ENCODE measurements around the gene CERS1.

The CERS1 gene

DNA sequence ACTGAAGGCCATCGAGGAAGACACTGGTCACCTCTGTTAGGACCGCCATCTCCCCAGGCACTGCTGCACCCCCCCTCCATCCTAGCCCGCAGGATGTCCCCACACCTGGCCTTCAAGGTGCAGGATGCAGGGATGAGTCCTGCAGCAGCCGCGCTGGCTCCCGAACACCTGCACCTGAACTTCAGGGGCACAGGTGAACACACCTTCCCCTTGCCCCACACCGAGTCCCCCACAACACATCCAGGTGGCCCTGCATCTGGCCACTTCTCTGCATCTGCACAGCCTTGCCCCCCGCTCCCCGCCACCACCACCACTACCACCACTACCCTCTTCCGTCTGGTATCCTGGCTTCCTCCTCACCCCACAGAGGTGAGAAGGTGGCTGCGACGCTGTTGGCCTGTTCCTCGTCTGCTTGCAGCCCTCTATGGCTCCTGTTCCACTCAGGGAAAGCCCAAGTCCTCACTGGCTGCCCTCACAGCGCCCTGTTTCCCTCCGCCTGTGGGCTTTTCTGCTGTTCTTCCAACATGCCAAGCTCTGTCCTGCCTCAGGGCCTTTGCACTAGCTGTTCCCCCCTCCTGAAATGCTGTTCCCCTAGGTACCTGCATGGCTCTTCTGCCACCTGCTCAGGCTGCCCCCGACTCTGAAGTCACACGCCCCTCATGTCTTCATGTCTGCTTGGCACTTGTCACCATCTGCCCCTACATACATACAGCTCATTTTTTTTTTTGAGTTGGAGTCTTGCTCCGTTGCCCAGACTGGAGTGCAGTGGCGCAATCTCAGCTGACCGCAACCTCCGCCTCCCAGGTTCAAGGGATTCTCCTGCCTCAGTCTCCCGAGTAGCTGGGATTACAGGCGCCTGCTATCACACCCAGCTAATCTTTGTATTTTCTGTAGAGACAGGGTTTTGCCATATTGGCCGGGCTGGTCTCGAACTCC is 1.4 kb upstream of the CERS1 start:
- DNase-seq = no peak

DNA sequence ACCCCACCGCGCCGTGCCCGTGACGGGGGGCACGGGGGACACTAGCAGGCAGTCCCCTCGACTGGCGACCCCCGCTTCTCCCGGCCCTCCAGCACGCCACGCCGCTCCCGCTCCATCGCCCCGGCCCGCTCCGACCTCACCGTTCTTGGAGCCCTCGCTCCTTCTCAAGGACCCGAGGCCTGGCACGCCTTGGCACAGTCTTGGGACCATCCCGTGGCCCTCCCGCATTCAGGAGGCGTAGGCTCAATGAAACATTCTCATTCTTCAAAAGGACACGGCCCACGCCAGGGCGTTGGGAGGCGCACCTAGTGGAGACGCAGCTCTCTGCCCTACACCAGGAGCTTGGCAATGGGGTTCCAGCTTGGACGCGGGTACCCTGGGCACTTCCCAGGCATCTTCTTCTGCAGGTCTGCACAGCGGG is 473 bp upstream of the CERS1 start:
- DNase-seq = no peak

DNA sequence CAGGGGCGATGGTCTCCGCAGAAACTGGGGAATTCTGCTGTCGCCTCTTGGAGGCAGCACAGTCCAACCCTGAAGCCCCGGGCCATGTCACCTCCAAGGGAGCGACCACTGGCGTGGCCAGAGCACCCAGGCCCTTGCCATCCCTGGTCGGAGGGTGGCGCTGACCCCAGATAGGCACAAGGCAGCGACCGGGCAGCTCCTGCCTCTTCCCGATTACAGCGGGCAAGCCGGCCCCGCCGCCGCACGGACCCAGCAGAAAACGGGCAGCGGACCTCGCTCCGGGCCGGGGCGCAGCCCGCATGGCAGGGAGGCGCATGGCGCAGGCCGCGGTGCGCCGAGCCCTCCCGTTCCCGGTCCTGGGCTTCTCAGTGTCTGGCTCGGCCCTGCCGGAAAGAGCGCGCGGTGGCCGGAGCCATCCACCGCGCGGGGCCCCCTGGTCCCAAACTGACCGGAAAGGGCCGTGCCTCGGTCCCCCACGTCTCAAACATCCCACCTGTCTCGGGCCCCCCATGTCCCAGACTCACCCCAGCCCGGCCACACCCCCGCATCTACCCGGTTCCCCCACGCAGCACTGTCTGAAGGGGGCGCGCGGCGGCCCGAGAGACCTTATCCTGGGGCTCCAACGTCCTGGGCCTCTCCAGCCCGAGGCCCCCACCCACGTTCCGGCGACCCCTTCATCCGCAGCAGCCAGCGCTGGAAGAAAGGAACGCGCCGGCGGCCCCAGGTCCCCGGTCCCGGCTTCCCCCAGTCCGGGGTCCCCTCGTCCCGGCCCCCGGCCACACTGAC is 727 bp downstream of the CERS1 start:
- DNase-seq = no peak

DNA sequence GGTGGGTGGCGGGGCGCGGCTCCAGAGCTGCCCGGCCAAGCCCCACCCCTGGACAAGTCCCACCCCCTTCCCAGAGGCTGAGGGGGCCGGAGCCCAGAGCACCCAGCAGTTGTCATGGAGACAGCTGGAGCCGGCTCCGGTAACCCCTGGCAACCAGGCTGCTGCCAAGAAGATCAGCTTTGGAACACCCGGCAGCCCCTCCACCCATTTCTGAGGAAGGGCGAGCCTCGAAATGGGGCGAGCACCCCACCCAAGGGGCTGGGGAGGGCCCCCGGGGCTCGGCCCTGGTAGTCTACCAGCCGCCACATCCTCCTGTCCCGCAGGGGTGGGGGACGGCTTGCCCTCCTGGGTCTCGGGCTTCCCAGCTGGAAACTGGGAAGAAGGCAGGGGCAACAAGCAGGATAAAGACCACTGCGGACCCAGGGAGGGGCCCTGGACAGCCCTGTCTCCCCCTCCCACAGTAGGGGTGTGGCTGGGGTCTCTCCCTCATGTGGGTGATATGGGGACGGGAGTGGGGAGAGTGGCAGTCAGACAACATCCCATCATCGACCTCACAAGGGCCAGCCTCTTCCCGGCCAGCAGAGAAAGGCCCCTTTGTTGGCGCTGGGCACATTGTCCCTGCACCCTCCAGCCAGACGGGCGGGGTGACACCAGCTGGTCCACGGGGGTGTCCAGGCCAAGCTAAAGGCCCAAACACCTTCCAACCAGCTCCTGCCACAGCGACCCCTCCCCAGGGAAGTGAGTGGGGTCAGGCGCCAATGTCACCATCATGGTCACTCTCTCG is 1.5 kb downstream of the CERS1 start:
- DNase-seq = no peak

DNA sequence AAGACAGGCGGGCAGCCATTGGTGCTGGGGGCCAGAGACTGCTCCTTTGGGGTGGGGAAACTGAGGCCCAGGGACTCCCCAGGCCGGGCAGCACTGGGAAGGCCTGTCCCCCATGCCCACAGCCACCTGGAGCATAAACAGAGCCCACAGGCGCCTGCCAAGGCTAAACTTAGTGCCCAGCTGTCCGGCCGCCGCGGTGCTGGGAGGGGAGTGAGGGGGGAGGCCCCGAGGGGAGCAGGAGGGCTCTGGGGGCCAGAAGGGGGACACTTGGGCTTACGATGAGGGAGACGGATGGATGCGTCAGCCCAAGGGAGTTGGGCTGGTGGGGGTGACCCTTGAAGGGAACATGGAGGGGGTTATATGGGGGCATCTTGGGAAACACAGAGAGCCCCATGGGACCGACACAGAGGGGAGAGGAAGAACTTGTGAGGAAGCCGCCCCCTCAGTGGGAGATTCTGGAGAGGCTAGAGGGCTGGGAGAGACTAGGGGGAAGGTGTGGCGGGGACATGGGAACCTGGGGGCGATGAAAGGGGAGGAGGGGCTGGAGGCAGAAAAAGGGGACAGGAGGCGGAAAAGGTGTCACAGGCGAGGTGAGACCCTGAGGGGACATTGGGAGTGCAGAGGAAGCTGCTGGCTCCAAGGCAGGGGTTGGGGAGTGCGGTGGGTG is 2.2 kb downstream of the CERS1 start:
- DNase-seq = no peak

DNA sequence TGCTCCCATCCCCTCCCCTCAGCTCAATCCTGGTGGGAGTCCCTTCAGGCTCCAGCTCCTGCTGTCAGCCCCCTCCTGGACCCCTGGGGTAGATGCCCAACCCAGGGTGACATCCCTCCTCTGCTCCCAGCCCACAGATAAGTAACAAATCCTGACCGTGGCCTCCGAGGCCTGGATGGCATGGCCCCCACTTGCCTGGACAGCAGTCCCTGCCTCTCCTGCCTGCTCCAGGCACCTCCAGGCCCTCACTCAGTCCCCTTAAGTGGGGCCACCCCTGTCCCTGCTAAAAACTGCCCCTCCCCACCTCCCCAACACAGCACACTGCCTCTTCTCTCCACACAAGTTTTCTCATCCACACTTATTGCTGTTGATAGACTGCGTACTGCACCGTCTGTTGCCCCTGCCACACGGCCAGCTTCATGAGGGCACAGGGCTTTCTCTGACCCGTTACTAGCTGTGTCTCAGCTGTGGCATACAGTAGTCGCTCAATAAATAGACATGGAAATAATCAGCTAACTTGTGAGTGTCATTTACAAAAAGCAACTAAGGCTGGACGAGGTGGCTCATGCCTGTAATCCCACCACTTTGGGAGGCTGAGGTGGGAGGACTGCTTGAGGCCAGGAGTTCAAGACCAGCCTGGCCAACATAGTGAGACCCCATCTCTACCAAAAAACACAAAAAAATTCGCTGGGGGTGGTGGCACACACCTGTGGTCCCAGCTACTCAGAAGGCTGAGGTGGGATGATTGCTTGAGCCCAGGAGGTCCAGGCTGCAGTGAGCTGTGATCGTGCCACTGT is 5.8 kb downstream of the CERS1 start:
- no peak for DNase-seq

DNA sequence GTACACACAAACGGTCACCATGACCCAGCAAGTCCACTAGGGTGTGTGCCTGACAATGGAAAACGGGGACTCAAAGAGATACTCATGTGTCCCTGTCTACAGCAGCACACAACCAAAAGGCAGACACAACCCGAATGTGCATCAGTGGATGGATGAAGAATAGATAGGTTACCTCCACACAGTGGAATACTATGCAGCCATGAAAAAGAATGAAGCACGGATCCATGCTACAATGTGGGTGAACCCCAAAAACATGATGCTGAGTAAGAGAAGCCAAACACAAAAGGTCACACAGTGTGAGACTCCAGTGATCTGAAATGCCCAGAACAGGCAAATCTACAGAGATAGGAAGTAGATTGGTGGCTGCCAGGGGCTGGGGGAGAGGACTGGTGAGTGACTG is 9.0 kb downstream of the CERS1 start:
- no peak for DNase-seq

DNA sequence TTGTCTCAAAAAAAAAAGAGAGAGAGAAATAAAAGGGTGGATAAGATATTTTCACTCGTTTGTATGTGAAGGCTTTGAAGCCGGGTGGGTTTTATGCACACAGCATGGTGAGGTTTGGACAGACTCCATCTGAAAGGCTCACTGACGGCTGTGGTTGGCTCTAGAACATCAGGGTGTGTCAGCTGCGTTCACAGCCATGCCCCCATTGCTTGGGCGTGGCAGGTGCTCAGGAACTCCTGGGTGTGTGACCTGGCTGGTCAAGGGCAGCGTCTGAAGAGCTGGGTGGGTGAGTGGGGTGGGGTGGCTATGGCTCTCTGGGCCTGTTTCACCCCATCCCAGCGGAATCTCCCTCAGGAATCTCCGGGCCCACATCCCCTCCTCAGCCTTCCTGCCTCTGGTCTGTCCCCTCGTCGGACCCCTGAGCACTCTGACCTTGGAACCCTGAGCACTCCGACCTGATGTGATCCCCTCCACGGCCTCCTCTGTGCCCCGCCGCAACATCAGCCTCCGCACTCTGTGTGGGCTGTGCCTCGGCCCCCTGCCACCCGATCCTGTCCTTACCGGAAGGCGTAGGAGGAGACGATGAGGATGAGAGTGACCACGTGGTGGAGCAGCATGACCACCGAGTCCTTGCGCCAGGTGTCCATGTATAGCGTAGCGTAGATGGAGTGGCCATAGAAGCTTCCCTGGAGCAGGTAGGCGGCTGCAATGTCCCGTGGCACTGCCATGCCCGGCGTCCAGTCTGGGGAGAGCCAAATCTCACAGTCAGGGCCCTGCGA is 12.2 kb downstream of the CERS1 start:
- no peak for DNase-seq

DNA sequence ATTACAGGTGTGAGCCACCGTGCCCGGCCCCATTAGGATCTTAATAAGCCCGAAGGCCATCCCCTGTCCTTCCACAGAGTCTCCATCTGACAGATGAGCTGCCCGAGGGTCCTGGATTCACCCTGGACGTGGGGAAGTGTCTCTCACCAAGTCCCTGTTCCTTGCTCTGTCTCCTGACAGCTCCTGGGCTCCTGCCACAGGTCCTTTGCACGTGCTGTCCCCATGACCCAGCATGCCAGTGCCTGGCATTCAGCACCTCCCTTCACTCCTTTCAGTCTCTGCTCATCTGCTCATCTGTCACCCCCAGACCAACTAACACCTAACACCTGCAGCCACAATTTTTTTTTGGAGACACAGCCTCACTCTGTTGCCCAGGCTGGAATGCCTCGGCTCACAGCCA is 14.5 kb downstream of the CERS1 start:
- no peak for DNase-seq

DNA sequence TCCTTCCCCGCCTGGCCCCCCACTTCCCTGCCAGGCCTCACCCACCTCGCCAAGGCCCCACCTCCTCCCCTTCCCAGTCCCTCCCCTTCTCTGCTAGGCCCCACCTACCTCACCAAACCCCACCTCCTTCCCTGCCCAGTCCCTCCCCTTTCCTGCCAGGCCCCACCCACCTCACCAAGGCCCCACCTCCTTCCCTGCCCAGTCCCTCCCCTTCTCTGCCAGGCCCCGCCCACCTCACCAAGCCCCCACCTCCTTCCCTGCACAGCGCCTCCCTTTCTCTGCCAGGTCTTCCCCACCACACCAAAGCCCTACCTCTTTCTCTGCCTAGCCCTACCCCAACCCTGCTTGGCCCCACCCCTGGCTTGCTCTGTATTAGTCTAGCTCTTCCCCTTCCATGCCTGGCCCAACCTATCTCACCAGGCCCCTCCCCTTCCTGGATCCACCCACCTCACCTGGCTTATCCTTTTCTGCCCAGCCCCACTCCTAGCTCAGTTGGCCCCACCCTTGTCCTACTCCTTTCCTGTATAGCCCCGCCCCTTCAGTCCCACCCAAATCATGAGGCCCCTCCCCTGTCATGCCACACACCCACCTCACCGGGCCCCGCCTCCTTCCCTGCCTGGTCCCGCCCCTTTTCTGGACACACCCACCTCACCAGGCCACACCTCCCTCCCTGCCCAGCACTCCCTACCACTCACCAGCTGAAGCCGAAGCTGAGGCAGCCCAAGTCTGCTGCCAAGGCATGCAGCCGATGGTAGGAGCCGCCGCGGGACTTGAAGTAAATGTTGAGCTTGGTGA is 16.2 kb downstream of the CERS1 start:
- DNase-seq = peak; percentile 37

DNA sequence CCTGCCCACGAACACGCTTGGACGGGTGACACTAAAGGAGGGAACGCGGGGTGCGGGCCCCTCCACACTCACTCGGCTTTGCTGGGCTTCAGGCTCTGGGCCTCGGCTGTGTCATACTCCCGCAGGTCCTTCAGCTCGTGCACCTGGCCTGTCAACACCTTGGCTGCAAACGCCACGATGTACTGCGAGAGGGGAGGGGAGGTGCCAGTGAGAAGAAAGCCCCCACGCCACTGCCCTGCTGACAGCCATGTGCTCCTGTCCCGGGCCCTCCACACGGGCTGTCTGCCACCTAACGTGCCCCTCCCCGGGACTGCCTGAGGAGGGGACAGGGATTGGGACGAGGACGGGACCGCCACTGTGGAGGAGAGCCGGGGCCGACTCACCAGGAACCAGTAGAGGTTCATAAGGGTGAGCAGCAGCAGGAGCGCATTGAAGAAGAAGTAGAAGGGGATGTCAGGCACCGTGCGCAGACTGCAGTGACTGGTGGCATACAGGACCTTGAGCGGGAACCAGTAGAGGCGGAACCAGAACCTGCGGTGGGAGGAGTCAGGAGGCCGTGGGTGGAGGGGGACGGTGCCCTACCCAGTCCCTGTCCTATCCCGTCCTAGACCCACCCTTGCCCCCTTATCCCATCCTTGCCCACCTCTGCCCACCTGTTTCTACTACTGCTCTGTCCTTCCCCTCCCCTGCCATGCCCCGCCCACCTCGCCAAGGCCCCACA is 16.9 kb downstream of the CERS1 start:
- no peak for DNase-seq

DNA sequence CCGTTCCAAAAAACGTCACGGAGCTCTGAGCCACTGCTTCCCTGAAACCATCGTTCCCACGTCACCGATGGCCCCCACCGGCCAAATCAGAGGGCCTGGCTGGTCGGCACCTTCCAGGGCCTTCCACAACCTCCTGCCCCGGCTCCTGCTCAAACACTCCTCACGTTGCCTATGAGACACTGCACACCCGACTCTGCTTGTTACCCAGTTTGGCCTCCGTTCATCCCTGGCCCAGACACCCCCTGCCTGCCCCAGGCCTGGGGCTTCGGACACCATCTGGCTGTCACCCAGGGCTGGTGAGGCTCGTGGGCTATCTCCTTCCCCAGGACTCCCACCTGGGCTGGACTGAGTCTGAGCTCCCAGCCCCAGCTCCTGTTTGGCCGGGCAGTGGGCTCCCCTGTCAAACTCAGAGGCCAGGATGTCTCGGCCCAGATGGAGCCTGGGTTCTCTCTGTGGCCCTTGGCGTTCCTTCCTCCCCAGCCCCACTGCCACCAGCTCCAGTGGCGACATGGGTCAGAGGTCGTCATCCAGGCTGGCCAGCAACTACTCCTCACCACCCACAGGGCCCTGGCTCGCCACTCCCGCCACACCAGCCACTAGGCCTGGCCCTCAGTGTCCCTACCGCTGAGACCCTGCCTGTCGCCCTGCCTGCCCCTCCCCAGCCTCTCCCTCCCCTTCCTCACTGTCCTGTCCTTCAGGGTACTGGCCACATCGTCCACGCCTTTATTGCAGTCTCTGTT is 17.7 kb downstream of the CERS1 start:
- DNase-seq = no peak

DNA sequence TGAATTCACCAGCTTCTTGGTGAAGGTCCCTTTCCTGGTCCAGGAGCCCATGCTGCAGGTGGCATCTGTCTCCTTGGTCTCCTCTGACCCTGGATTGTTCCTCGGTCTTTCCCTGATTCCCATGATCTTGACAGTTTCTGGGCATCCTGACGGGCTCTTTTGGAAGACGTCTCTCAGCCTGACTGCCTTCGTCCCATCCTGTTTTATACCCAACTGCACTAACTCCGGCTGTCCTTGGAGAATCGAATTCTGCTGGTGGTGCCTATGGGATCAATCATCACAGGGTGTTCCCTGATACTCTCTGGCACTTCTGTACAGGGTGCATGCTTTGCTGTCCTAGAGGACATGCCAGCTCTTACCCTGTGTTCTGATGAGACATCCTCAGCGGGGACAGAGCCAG is 19.1 kb downstream of the CERS1 start:
- DNase-seq = no peak

DNA sequence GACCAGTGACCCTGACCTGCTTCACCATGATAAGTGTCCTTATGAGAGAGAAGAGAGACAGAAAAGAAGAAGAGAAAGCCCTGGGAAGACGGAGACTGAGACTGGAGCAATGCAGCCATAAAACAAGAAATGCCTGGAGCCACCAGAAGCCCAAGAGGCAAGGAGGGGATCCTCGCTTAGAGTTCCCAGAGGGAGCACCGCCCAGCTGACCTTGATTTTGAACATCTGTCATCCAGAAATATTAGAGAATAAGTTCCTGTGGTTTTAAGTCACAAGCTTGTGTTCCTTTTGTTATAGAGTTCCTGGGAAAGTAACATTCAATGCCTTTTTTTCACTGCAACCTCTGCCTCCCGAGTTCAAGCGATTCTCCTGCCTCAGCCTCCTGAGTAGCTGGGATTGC is 20.2 kb downstream of the CERS1 start:
- no peak for DNase-seq

DNA sequence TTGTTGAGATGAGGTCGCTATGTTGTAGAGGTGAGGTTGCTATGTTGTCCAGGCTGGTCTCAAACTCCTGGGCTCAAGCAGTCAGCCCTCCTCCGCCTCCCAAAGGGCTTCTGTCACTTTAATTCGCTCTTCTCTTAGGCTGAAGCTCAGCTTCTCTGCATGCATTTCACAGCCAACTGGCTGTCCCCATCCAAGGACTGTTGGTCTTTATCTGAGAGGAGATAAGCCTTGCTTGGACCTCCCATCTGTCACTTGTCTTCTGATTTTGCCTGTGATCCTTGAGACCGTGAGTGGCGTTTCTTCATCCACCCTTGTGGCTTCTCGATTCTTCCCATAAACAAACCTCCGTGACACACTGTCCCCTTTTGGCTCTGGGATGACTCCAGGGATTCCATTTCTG is 24.4 kb downstream of the CERS1 start:
- no peak for DNase-seq

DNA sequence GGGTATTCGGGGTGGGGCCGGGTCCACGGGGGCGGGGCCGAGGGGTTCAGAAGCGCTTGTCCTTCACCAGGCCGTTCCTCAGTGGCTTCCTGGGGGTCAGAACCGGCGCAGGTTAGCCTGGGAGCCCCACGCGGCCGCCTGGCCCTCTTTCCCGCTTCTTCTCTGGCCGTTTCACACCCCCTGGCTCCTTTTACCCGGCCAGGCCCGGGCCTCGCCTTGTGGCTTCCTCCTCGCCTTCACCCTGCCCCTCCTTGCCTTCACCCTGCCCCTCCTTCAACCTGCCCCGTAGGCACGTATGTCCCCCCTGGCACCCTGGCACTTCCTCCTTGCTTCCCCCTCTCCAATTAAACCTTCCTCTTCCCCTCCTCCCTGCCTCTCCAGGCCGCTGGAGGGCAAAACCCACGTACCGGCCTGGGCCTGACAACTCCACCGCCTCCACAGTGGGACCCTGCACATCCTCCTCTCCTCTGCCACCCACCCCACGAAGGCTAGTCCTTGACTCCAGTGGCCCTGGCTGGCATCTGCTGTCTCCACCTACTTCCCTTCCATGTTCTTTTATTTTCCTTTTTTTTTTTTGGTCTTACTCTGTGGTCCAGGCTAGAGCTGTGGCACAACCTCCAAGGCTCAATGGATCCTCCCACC is 25.3 kb downstream of the CERS1 start:
- DNase-seq = no peak

DNA sequence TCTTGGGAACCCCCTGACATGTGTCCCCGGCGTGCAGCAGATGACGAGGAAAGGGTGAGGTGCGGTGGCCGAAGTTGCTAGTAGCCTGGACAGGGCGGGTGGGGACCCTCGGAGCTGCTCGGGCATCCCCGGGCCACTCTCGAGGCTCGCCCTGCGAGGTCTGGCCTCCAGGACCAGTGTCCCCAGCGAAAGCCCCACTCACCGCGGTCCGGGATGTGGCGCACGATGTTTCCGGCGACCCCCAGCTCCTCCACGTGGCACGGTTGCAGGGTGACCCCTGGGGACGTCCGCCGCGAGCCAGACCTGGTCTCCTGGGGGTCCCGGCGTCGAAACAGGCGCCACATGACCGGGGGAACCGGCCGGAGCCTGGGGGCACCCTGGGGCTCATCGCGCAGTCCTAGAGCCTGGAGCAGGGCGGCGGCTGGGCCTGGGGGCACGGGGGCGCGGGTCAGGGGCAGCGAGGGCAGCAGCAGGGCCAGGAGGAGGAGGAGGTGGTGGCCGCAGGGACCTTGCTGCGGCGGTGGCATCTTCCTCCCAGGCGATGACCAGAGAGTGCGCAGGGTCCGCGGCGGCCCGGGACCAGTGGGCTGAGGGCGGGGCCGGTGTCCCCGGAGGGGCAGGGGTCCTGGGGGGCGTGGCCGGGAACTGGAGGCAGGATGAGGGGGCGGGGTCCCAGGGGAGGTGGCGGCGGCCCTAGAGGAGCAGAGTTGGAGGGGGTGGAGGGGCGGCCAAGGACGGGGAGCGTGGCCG is 26.0 kb downstream of the CERS1 start:
- DNase-seq = no peak

All from activated CD4-positive, alpha-beta T cell treated with anti-CD3 and anti-CD28 coated beads, Interleukin-2, Interleukin-6, amounts not matched to agents 100 ng/mL and 50 ng/mL, durations not matched to agents 16 hours and 8 hours (primary cell).